Gastroesophageal sphincter (tissue), 3 donors: ENCODE measurements around the gene MORN4.

ENCODE experiments used
- POLR2A ChIP-seq, 2 donors: fragments of 450-650 bp; IDR thresholded peaks; one replicate each; pipeline ENCODE4 v1.6.1; 2017; ENCODE audit warnings: antibody characterized with exemption in 2 of 2, mild to moderate bottlenecking in 2 of 2, moderate library complexity in 1 of 2
- TF ChIP-seq, protein P1 (sequence below), 4 experiments: fragments of 200-600 bp in 2 of 4; fragments of 450-650 bp in 2 of 4; sonication (generic) in 1 of 4; IDR thresholded peaks; one replicate each; pipeline ENCODE4 v1.5.1; 2017 to 2019; ENCODE audit warnings: antibody characterized with exemption in 4 of 4, mild to moderate bottlenecking in 2 of 4, moderate library complexity in 2 of 4

DNA sequence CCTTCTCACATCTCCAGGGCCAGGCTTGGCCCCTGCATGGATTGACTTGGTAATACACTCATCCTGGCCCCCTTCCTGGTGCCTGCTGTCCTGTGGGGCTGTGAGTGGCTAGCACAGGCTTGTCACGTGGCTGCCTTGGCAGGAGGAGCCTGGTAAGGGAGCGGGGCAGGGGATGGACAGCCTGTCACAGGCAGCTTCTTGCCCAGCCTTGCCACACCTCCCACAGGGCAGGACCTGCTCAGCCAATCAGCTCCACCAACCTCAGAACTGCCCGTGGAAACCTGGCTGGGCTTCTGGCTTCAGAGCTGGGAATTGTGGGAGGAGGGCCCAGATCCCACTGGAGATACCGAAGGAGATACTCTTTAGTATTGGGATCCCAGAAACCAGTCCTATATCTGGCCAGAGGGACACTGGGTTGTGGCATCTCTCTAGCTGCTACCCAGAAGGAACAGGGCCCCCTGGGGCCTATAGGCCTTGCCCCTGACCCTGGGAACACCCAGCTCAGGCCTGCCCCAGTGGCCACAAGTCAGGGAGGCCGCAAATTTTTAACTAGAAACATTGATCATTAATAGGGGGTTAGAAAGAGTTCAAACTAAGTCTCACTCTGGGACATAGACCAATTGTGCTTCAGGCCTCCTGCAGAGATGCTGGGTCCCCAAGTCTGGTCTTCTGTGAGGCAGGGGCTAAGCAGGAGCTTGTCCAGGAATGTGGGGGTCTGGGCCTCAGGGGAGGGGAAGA is 49.1 kb downstream of the MORN4 start, which contains the start of gene HOGA1:
- no peak for TF ChIP-seq POLR2A (IDR thresholded peaks at IDR 0.05)
- TF ChIP-seq, protein P1, sequence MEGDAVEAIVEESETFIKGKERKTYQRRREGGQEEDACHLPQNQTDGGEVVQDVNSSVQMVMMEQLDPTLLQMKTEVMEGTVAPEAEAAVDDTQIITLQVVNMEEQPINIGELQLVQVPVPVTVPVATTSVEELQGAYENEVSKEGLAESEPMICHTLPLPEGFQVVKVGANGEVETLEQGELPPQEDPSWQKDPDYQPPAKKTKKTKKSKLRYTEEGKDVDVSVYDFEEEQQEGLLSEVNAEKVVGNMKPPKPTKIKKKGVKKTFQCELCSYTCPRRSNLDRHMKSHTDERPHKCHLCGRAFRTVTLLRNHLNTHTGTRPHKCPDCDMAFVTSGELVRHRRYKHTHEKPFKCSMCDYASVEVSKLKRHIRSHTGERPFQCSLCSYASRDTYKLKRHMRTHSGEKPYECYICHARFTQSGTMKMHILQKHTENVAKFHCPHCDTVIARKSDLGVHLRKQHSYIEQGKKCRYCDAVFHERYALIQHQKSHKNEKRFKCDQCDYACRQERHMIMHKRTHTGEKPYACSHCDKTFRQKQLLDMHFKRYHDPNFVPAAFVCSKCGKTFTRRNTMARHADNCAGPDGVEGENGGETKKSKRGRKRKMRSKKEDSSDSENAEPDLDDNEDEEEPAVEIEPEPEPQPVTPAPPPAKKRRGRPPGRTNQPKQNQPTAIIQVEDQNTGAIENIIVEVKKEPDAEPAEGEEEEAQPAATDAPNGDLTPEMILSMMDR (IDR thresholded peaks at IDR 0.05) = no peak
